ENCODE results near the gene TMX3.

- TF ChIP-seq CTCF (IDR thresholded peaks at IDR 0.05; ENCODE audit: poor library complexity, severe bottlenecking): no peak
- TF ChIP-seq SMC3 (conservative IDR thresholded peaks at IDR 0.05; ENCODE audit: poor library complexity): no peak
- no peak for TF ChIP-seq TAF1 (IDR thresholded peaks at IDR 0.05; ENCODE audit: low read depth)
- no peak for TF ChIP-seq POLR2AphosphoS5 (IDR thresholded peaks at IDR 0.05)
These were observed 13.3 kb upstream of the TMX3 start for GRCh38 chr18:68728081-68728700.
